Ovary (tissue), 3 donors: ENCODE results near the gene ARHGEF7.

Experiments used
- EP300 ChIP-seq: sonication (generic); formaldehyde crosslinking; IDR thresholded peaks from one replicate; pipeline ENCODE4 v1.6.1; 2017; ENCODE audit warnings: antibody characterized with exemption
- POLR2A ChIP-seq: fragments of 450-650 bp; IDR thresholded peaks from one replicate; pipeline ENCODE4 v1.6.1; 2017; ENCODE audit warnings: antibody characterized with exemption, mild to moderate bottlenecking, moderate library complexity
- TF ChIP-seq, protein P1 (sequence below), 3 donors: fragments of 450-650 bp in 2 of 3; fragments of 200-600 bp in 1 of 3; IDR thresholded peaks; one replicate each; pipeline versions ENCODE4 v1.5.1 to v1.8.0; 2016 to 2022; ENCODE audit warnings: antibody characterized with exemption in 3 of 3, mild to moderate bottlenecking in 1 of 3
- donor health status: DM: no; HTN: no; CAD: no.

- TF ChIP-seq POLR2A (no peak), EP300 (no peak)
- TF ChIP-seq, protein P1, sequence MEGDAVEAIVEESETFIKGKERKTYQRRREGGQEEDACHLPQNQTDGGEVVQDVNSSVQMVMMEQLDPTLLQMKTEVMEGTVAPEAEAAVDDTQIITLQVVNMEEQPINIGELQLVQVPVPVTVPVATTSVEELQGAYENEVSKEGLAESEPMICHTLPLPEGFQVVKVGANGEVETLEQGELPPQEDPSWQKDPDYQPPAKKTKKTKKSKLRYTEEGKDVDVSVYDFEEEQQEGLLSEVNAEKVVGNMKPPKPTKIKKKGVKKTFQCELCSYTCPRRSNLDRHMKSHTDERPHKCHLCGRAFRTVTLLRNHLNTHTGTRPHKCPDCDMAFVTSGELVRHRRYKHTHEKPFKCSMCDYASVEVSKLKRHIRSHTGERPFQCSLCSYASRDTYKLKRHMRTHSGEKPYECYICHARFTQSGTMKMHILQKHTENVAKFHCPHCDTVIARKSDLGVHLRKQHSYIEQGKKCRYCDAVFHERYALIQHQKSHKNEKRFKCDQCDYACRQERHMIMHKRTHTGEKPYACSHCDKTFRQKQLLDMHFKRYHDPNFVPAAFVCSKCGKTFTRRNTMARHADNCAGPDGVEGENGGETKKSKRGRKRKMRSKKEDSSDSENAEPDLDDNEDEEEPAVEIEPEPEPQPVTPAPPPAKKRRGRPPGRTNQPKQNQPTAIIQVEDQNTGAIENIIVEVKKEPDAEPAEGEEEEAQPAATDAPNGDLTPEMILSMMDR (IDR thresholded peaks at IDR 0.05): no peak
These were observed 1.7 kb downstream of the ARHGEF7 start for GRCh38 chr13:111116856-111117255.
